ENCODE measurements around the gene NRXN2.

- no peak for TF ChIP-seq CTCF (tag by site-specific recombination; IDR thresholded peaks at IDR 0.05)
- no peak for TF ChIP-seq YY2 (tag by site-specific recombination; IDR thresholded peaks at IDR 0.05)
Measured at GRCh38 chr11:64614917-64615316, 108.1 kb downstream of the NRXN2 start.
